ENCODE measurements around the gene PTPRZ1.

GRCh38 chr7:121931149-121931902 is 58.4 kb downstream of the PTPRZ1 start:
- TF ChIP-seq CTCF (IDR thresholded peaks at IDR 0.05) (no peak), POLR2A (IDR thresholded peaks at IDR 0.05) (no peak)
